Measurements from ENCODE around the gene SPATA20. TPM values are rescaled to one million over a fixed set of nuclear protein-coding genes. Genes with fewer than 3 reads are reported as not detected.

Gene SPATA20
- polyA plus RNA-seq, 3 donors, result 47.6 to 52.7 (median 48.4) TPM

DNA sequence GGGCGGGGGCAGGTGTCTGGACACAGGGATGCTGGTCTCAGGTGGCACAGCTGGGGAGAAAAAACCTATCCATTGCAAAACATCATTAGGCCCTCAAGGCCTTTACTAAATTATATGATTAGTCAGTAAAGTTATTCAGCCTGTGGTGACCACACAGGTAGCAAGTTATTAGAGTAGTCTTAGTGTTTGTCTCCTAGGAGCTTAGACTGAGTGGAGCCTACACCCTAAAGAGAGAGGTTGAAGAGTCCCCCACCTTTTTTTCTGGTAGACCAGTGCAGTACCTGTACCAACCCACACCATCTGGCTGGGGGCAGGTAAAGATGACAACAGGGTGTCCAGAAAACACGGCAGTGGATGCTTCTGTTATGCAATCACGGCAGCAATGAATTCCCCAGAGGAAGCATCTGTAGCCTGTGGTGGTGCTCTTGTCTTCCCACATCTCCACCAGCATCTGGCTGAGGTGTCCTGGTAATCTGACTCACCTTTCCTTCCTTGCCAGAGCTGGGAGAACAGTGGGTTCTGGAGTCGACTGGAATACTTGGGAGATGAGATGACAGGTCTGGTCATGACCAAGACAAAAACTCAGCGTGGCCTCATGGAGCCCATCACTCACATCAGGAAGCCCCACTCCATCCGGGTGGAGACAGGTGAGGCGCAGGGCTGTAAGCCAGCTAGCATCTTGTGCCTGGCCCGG is 27.7 kb upstream of the SPATA20 start:
- DNase-seq (ENCODE audit: low read depth in 3 of 3, low spot score in 2 of 3), result no peak

DNA sequence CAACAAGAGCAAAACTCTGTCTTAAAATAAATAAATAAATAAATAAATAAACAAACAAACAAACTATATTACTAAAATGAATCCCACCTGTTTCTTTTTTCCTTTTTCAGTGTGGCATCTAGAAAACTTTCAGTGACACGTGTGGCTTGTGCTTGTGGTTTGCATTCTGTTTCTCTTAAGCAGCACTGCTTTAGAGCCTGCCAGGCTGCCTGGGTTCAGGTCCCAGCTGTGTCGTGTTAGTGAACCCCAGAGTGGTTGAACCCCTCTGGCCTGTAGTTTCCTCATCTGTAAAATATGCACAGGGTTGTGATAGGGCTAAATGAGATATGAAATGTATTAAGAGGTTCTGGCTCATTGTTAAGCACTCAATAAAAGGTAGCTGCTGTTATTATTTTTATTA is 26.5 kb upstream of the SPATA20 start:
- DNase-seq (ENCODE audit: low read depth in 3 of 3, low spot score in 2 of 3), result no peak

DNA sequence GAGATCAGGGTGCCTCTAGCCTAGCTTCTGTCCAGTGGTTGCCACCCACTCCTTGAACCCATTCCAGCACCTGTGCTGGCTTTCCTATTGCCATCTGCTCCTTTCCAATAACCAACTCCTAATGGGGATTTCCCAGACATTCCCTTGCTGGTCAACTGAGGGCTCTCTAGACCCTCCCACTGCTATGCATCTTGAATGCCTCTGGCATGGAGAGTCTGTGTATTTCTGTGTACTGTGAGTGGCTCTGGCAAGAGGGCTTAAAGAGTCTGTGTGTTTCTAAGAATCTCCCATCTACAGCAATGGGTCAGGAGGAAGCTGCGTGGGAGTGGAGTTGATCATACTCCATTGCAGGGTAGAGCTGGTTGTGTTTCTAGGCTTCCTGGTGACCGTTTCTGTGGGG is 25.5 kb upstream of the SPATA20 start:
- no peak for DNase-seq (ENCODE audit: low read depth in 3 of 3, low spot score in 2 of 3)

DNA sequence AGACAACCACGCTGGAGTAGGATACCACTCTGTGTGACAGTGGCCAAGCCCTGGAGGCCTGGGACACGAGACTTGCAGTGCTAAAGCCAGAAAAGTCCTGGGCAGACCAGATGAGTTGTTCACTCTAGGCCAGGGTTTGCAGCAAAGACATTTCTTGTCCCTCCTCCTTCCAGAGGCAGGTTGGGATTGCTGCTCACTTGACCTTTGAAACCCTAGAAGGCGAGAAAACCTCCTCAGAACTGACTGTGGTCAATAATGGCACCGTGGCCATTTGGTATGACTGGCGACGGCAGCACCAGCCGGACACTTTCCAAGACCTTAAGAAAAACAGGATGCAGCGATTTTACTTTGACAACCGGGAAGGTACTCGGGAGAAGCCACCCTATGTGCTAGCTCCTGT is 24.2 kb upstream of the SPATA20 start:
- DNase-seq (ENCODE audit: low read depth in 3 of 3, low spot score in 2 of 3), result no peak

DNA sequence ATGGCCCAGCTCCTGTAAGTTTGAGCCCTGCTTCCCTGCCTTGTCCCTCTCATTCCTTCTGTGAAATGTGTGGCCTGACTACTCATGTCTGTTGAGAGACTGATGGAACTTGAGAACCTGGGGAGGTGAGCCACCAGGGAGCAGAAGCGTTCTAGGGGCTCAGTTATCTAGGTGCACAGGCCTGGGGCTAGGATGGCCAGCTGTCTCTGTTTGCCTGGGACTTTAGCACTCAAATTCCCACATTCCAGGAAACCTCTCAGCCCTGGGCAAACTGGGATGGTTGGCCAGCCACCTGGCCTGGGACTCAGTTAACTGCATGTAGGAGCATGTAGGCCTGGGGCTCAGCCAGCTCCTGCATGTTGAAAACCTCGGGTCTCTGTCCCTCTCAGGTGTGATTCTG is 23.8 kb upstream of the SPATA20 start:
- no peak for DNase-seq (ENCODE audit: low read depth in 3 of 3, low spot score in 2 of 3)

DNA sequence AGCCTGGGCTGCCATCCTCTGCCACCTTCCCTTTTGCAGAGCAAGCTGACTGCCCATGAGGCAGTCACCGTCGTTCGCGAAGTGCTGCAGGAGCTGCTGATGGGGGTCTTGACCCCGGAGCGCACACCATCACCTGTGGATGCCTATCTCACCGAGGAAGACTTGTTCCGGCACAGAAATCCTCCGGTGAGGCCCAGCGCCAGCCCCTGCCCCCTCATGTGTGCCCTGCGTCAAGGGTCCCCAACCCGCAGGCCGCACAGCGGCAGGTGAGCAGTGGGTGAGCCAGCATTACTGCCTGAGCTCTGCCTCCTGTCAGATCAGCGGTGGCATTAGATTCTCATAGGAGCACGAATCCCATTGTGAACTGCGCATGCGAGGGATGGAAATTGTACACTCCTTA is 22.1 kb upstream of the SPATA20 start:
- DNase-seq (ENCODE audit: low read depth in 3 of 3, low spot score in 2 of 3), result no peak

DNA sequence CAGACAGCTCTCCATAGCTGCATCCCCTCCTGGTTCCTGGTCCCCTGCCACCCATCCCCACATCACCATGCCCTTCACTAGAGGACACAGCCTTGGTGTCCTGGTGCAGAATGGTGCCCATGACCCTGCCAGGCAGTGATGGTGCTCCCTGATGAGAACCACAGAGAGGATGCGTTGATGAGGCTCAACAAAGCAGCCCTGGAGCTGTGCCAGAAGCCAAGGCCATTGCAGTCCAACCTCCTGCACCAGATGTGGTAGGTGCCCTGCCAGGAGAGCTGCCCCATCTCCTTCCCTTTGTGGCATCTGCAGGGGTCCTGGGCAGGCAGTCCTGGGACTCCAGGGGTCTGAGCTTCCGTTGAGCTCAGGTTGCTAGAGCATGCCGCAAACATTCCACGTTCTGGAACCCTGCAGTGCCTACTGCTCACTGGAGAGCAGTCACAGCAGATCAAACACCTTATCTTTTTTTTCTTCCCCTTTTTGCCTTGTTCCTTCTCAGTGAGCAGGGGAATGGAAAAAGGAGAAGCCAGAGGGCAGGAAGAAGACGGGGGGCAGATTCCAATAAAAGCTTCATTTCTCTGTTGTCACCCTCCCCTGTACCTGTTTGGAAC is 19.7 kb upstream of the SPATA20 start:
- DNase-seq (ENCODE audit: low read depth in 3 of 3, low spot score in 2 of 3), result no peak

DNA sequence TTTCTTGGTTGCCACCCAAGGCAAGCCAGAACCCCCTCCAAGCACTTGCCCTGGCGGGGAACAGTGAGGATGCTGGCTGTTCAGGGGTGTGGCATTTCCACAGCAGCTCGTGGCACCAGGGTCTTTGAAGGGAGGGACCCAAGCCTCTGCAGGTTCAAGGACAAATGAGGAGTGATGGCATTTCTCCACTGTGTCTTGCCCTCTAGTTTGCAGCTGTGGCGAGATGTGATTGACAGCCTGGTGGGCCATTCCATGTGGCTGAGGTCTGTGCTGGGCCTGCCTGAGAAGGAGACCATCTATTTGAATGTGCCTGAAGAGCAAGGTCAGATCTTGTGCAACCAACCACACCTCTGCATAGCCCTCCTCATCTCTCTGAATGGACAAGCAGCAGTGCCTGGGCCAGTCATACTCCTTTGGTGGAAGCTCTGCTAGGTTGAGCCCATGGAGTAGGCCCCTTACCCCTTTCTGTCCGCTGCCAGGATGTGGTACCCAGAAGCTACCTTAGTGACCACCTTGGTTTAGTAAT is 19.0 kb upstream of the SPATA20 start:
- DNase-seq (ENCODE audit: low read depth in 3 of 3, low spot score in 2 of 3), result no peak

DNA sequence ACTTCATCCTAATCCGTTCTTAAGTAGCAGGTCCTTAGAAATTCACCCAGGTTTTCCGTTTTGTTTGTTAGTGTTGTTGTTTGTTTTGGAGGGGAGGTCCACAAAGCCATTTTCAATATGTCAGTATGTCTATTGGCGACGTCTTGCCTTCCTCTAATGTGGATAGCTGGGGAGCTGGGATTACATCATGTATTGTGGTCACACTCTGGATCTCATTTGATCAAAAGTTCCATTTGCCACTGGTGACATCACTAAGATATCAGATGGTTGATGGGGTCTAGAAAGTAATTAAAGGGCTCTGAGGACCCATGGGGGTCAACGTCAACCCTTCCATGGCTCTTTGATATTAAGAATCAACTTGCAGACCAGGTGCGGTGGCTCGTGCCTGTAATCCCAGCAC is 17.1 kb upstream of the SPATA20 start:
- no peak for DNase-seq (ENCODE audit: low read depth in 3 of 3, low spot score in 2 of 3)

DNA sequence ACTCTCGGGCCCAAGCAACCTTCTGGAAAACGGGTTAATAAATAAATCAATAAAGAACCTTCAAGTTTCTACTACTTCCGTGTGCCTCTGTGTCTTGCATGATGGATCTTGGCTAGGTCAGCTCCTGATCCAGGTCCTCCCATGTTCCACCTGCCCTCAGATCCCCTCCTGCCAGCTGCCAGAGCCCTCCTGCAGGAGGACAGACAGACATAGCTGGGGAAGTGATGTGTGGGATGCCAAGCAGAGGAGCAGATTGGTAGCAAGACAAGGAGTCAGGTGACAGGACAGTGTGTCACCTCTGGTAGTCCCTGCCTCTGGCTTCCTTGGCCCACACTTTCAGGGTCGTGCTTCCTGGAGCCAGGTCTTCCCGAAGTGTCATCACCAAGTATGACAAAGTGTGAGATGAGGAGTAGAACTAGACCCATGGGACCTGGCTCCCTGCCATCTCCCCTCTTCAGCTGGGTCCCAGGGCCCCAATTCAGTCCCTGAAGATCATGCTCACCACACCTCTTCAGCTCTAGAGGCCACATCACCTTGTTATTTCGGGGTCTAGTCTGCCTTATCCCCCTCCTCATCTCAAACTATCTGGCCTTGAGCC is 15.4 kb upstream of the SPATA20 start:
- no peak for DNase-seq (ENCODE audit: low read depth in 3 of 3, low spot score in 2 of 3)

DNA sequence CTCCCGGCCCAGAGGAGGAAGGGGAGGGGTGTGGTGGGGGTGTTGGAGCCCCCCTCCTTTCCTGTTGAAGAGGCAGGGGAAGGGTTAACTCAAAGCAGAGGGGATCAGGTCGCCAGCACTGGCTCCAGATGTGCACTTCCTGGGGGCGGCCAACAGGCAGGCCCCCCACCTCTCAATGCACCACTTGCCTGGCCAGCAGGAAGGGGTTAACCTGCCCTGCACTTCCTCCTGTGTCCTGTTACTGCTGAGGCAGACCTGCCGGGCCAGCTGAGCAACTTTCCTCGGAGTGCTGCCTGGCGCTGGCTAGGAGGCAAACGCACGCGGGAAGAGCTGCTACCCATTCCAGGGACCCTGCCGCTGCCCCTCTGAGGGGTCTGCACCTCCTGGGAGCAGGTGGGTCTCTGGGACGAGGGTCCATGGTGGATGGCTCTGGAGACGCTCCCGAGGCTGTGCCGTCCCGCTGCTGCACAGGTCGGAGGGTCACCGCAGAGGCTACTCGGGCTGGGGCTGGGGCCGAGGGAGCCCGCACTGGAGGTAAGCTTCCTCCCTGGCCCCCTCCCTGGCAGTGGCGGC is 14.4 kb upstream of the SPATA20 start, which contains the start of gene EPN3:
Gene EPN3, plus strand, starts transcription at position 284 of the 573 bp plus-strand sequence. CDS start 3,822 bp downstream, outside the sequence.
- no peak for DNase-seq (ENCODE audit: low read depth in 3 of 3, low spot score in 2 of 3)

DNA sequence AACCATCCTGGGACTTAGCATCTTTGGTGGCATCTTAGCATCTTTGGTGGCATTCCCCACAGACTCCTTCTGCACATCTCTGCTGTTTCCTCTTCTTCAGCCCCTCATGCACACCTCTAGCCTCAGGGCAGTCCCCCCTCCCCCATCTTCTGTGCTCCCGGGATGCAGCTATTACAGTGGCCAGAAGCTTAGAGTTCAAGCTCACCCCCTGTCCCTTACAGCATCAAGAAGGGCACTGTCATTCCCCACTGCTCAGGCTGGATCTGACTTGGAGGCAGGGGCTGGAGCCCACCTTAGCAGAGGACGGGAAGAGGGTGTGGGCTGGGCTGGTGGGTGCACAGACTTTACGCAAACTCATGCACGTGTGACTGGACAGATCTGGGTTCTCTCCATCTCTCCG is 13.8 kb upstream of the SPATA20 start:
- no peak for DNase-seq (ENCODE audit: low read depth in 3 of 3, low spot score in 2 of 3)

DNA sequence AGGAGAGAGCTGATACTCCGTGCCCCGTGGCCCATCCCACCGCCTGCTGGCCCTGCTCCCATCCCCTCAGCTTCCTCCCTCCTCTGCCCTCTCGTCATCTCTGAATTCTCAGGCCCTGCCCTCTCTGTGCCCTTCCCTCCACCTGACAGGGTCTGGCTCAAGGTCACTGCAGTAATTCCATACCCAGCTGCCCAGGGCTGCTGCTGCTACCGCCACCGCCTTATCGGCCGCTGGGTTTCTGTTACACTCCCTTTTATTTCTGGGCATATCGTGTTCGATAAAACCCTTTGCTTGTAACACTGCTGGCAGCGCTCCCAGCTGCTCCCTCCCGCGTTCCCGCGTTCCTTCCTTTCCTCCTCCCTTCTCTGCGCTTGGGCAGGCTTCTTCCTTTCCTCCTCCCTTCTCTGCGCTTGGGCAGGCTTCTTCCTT is 13.2 kb upstream of the SPATA20 start:
- no peak for DNase-seq (ENCODE audit: low read depth in 3 of 3, low spot score in 2 of 3)

DNA sequence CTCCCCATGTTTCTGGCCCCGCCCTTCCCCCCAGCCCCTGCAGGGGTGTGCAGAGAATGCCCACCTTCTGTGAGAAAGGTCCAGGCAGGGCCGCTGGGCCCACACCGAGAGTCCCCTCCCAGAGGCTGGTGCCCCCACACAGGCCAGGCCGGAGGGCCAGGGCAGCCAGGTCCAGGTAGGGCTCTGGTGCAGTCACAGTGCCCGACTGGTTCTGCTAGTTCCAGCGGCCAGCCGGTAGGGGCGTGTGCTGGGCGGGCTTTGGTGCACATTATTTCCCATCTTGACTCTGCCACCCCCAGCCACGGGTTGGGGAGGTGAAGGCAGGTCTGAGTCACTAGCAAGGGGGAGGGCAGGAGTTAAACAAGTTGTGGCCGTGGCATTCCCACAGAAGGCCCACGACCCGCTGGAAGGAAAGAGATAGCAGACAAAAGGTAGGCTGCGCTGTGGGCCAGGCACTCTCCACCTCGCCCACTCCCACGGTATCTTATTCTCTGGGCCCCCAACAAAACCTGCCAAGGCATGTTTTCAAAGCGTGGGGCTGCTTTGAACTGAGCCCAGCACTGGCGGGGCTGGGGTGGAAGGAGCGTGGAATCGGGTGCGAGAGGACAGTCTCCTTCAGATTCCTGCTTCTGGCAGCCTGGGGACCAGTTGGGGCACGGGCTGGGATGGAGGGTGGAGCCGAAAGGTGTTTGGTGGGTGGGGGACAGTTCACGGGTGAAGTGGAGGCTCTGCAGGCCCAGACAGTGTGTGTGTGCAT is 12.6 kb upstream of the SPATA20 start:
- no peak for DNase-seq (ENCODE audit: low read depth in 3 of 3, low spot score in 2 of 3)

DNA sequence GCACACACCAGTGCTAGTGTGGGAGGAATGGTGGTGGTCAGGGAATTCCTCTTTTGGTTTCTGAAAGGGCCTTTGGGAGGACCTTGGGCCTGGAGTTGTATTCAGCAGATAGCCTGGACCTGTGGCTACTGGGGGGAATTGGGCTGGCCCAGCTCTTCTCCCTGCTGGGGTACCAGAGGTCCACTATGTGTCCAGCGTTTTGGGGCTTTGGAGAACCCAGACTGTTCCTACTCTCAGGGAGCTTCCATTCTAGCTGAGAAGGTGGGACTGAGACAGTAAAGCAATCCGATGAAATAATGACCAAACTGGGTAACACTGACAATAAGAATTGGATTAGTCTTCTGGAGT is 12.0 kb upstream of the SPATA20 start:
- DNase-seq (ENCODE audit: low read depth in 3 of 3, low spot score in 2 of 3), result no peak

DNA sequence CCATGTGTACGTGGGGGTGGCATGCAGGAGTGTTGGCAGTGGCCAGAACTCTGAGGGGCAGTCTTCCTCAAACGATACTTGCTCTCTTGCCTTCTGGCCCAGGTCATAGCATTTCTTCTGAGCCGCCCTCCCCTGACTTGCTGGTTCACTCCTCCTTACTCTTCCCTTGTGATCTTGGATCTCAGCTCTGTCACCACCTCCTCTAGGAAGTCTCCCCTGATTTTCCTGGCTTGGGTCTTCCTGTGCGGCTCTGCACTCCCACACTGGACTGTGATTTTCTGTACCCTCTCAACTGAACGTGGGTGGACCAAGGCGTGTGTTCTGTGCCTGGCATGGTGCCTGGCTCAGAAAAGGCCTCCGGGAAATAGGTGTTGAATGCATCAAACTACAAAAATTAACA is 11.6 kb upstream of the SPATA20 start:
- no peak for DNase-seq (ENCODE audit: low read depth in 3 of 3, low spot score in 2 of 3)

DNA sequence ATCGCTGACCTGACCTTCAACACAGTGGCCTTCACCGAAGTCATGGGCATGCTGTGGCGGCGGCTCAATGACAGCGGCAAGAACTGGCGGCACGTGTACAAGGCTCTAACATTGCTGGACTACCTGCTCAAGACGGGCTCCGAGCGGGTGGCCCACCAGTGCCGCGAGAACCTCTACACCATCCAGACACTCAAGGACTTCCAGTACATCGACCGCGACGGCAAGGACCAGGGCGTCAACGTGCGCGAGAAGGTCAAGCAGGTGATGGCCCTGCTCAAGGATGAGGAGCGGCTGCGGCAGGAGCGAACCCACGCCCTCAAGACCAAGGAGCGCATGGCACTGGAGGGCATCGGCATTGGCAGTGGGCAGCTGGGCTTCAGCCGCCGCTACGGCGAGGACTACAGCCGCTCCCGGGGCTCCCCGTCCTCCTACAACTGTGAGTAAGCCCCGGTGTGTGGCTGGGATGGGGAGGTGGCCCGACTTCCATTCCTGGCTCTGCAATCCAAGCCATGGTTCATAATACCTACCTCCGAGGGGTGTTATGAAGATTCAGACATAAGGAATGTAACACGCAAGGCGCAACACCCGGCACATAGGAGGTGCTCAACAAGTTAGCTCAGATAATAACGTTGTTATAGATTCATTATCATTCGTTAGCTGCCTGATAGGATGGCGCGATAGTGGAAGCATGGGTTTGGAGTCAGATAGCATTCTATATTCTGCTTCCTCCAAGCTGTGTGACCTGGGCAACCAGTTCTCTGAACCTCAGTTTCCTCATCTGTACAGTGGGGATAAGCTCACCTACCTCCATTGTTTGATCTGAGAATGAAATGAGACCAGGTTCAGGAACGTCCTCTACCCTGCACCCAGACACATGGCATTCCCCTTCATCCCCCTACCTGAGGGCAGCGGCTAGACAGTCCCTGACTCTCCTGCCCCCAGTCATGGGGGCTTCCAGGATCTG is 10.0 kb upstream of the SPATA20 start:
- DNase-seq (ENCODE audit: low read depth in 3 of 3, low spot score in 2 of 3), result no peak

DNA sequence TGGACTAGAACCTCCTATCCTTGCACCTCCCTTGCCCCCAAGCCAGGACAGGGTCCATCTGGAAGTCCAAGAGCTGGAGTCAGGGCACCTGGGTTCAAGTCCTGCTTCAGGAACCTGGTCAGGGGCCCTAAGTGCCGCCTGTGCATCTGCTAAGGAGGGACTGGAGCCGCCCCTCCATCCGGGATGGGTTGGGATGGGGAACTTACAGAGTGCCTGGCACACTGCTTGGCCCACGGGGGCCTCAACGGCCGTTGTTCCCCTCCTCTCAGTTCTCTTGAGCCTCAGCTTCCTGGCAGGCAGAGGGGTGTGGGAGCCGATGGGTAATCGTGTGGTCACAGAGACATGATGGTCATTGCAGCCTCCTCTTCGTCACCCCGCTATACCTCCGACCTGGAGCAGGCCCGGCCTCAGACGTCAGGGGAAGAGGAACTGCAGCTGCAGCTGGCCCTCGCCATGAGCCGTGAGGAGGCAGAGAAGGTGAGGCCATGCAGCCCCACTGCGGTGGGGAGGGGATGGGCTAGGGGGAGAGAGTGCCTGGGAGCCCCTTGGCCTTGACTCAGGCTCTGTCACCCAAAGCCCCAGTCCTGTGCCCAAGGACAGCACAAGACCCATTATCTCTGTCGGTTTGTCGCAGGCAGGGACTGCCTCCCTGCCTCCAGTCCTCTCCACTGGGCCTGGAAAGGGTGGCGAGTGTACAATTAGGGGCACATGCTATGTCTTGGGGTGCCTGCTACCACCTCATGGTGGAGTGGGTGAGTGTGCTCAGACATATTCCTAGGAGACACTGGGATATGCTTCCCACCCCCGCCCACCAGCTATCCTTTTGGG is 9.0 kb upstream of the SPATA20 start:
- no peak for DNase-seq (ENCODE audit: low read depth in 3 of 3, low spot score in 2 of 3)
